ENCODE measurements around the gene OR12D3. TPM values are rescaled to one million over a fixed set of nuclear protein-coding genes. Genes with fewer than 3 reads are reported as not detected.

Gene OR12D3
- total RNA-seq (2021) (not detected in 3 replicates), Bru-seq, nascent RNA (not detected)
- long read RNA-seq, experiment 1, result 0 reads
- long read RNA-seq, experiment 2, result 0 reads
- long read RNA-seq, experiment 3, result 0 reads

- H3K9me3 Mint-ChIP-seq, result no peaks in the 10 kb centered on the region
- no peaks in the 10 kb centered on the region; the same call in 1 of the 2 replicates for H3K4me1 Mint-ChIP-seq
- ATAC-seq, result no peak
- DNase-seq (ENCODE audit: low spot score), result no peak
- no peaks in the 10 kb centered on the region for H3K27me3 Mint-ChIP-seq (ENCODE audit: low read depth)
- H3K36me3 Mint-ChIP-seq, result no peaks in the 10 kb centered on the region
- H3K27ac Mint-ChIP-seq, result no peak within 1 kb of the TSS
- H3K4me3 Mint-ChIP-seq, result no peak within 1 kb of the TSS
- ChIA-PET POLR2A (no interaction called here), CTCF (interaction anchor here (0.8 to 3.3 kb wide), 6 partner anchors 12 to 275 kb away, joined by 3 to 31 read pairs (median 4); no protein-coding TSS in a partner anchor)
- no peak for TF ChIP-seq HMGA2 (CRISPR knock-in tag; IDR thresholded peaks at IDR 0.05)
- no peak for TF ChIP-seq TP53 (CRISPR knock-in tag; IDR thresholded peaks at IDR 0.05)
- no peak for TF ChIP-seq E2F1 (CRISPR knock-in tag; IDR thresholded peaks at IDR 0.05)
- TF ChIP-seq GTF2I (CRISPR knock-in tag; conservative IDR thresholded peaks at IDR 0.05), result no peak
- no peak for TF ChIP-seq E2F4 (CRISPR knock-in tag; IDR thresholded peaks at IDR 0.05; ENCODE audit: borderline replicate concordance, low read depth)
- TF ChIP-seq PREB (CRISPR knock-in tag; IDR thresholded peaks at IDR 0.05; ENCODE audit: borderline replicate concordance), result no peak
- no peak for TF ChIP-seq TEAD4 (CRISPR knock-in tag; IDR thresholded peaks at IDR 0.05)
- TF ChIP-seq NR2C2 (CRISPR knock-in tag; IDR thresholded peaks at IDR 0.05), result no peak
- no peak for TF ChIP-seq ELF4 (CRISPR knock-in tag; IDR thresholded peaks at IDR 0.05; ENCODE audit: low read depth)
- no peak for TF ChIP-seq SOX15 (CRISPR knock-in tag; IDR thresholded peaks at IDR 0.05)
- TF ChIP-seq STAT6 (CRISPR knock-in tag; conservative IDR thresholded peaks at IDR 0.05; ENCODE audit: low read depth), result no peak
- TF ChIP-seq ARID4B (CRISPR knock-in tag; IDR thresholded peaks at IDR 0.05; ENCODE audit: borderline replicate concordance), result no peak
- no peak for TF ChIP-seq ZSCAN18 (CRISPR knock-in tag; IDR thresholded peaks at IDR 0.05)
- TF ChIP-seq RELA (CRISPR knock-in tag; IDR thresholded peaks at IDR 0.05; ENCODE audit: borderline replicate concordance), result no peak
- no peak for TF ChIP-seq JAZF1 (CRISPR knock-in tag; IDR thresholded peaks at IDR 0.05)
- TF ChIP-seq MXD4 (CRISPR knock-in tag; IDR thresholded peaks at IDR 0.05; ENCODE audit: borderline replicate concordance), result no peak
- TF ChIP-seq ZNF317 (CRISPR knock-in tag; IDR thresholded peaks at IDR 0.05; ENCODE audit: borderline replicate concordance, low read depth), result no peak
- TF ChIP-seq ATF6 (CRISPR knock-in tag; IDR thresholded peaks at IDR 0.05), result no peak
- no peak for TF ChIP-seq TCF7 (CRISPR knock-in tag; IDR thresholded peaks at IDR 0.05; ENCODE audit: low read depth)
Observed at GRCh38 chr6:29375191-29375590, at the start of gene OR12D3. OR12D3 (minus strand) TSS chr6:29375291; CDS start chr6:29375287, 4 bp downstream.
